GM12878 (cell line): Measurements from ENCODE around the gene SARS2. TPM values are rescaled to one million over a fixed set of nuclear protein-coding genes. Genes with fewer than 3 reads are reported as not detected.

Experiments
- ATAC-seq: fragments of 200-7000 bp; cut with Tn5 transposase; 3 replicates; pipeline ENCODE4 v1.9.1; 2020; ENCODE audit warnings: mild to moderate bottlenecking, moderate library complexity
- BruUV-seq: library from RNA; stranded (reverse); fragments of 400-500 nt; replicated peaks from 2 replicates; lab custom pipeline; 2021; lab: Mats Ljungman, UMichigan
- CTCF ChIA-PET: fragments of 300-600 bp; sonication (Branson Sonifier 250); formaldehyde crosslinking; extraction: SDS; loops from one replicate; lab custom pipeline; 2021; ENCODE audit warnings: inconsistent platforms; lab: Yijun Ruan, JAX
- POLR2A ChIA-PET: fragments of 350-600 bp; formaldehyde crosslinking; extraction: SDS; loops from one replicate; lab custom pipeline; 2021; ENCODE audit warnings: inconsistent platforms; lab: Charles Lee
- RAD21 ChIA-PET: fragments of 300-600 bp; sonication (Branson Sonifier 250); formaldehyde crosslinking; loops from one replicate; lab custom pipeline; 2023; ENCODE audit warnings: antibody characterized with exemption; ENCODE audit not compliant: unreplicated experiment; lab: Charles Lee
- SMC1A ChIA-PET: fragments of 300-600 bp; sonication (Branson Sonifier 250); formaldehyde crosslinking; loops from one replicate; lab custom pipeline; 2023; ENCODE audit not compliant: unreplicated experiment, uncharacterized antibody; lab: Charles Lee
- DNase-seq: peaks from one replicate; pipeline ENCODE4 v3.0.0-alpha.2; 2011; ENCODE audit warnings: low read depth, low spot score
- FAIRE-seq: peaks from 3 replicates; lab custom pipeline; 2011; peaks lifted over from hg19 to GRCh38; lab: Jason Lieb, UNC
- H2AFZ ChIP-seq: 2 replicates; pipeline ENCODE4 v1.6.0; 2011; ENCODE audit warnings: low read depth, low read length, control low read depth; ENCODE audit not compliant: control insufficient read depth
- H3K27ac ChIP-seq: 2 replicates; pipeline ENCODE4 v1.5.1; 2011; ENCODE audit warnings: control low read depth; ENCODE audit not compliant: control insufficient read depth, insufficient read depth
- H3K27me3 ChIP-seq, 2 experiments: replicated peaks in 1 of 2; 2 replicates each; pipeline versions ENCODE4 v1.6.0 to v1.6.1; 2011; ENCODE audit warnings: low read length in 1 of 2; ENCODE audit not compliant: control insufficient read depth in 2 of 2, insufficient read depth in 2 of 2
- H3K36me3 ChIP-seq, 2 experiments: 2 replicates each; pipeline ENCODE4 v1.5.1; 2011; ENCODE audit warnings: low read length in 1 of 2; ENCODE audit not compliant: control insufficient read depth in 2 of 2, insufficient read depth in 2 of 2
- H3K4me1 ChIP-seq: 2 replicates; pipeline ENCODE4 v1.6.1; 2011; ENCODE audit warnings: mild to moderate bottlenecking, low read length, moderate library complexity, mixed read lengths; ENCODE audit not compliant: control insufficient read depth, insufficient read depth
- H3K4me2 ChIP-seq: 2 replicates; pipeline ENCODE4 v1.6.0; 2011; ENCODE audit warnings: control low read depth; ENCODE audit not compliant: control insufficient read depth, insufficient read depth
- H3K4me3 ChIP-seq: fragments of 200-600 bp; sonication (generic); 2 replicates; pipeline ENCODE4 v1.5.1; 2016
- H3K79me2 ChIP-seq: 2 replicates; pipeline ENCODE4 v1.6.0; 2011; ENCODE audit warnings: low read length; ENCODE audit not compliant: control insufficient read depth, insufficient read depth
- H3K9ac ChIP-seq: 2 replicates; pipeline ENCODE4 v1.8.0; 2011; ENCODE audit warnings: low read length, control low read depth, mixed read lengths; ENCODE audit not compliant: control insufficient read depth, insufficient read depth
- H3K9me3 ChIP-seq: replicated peaks from 3 replicates; pipeline ENCODE4 v1.5.1; 2011; ENCODE audit warnings: mild to moderate bottlenecking, low read length; ENCODE audit not compliant: control insufficient read depth, insufficient read depth
- H4K20me1 ChIP-seq: 2 replicates; pipeline ENCODE4 v1.6.0; 2011; ENCODE audit not compliant: control insufficient read depth, insufficient read depth
- ASH2L ChIP-seq: fragments of 300-600, 200-600 bp; sonication (generic); IDR thresholded peaks from 2 replicates; pipeline ENCODE4 v1.6.1; 2017; ENCODE audit warnings: low read depth, mild to moderate bottlenecking, borderline replicate concordance
- ATF2 ChIP-seq: IDR thresholded peaks from 2 replicates; pipeline ENCODE4 v1.6.1; 2012; ENCODE audit warnings: low read length, inconsistent platforms
- BCL11A ChIP-seq: IDR thresholded peaks from 2 replicates; pipeline ENCODE4 v1.6.1; 2011; ENCODE audit warnings: low read depth, low read length
- E2F4 ChIP-seq: IDR thresholded peaks from 2 replicates; pipeline ENCODE4 v1.6.1; 2012; ENCODE audit warnings: low read depth, low read length, improper control_type of control experiment
- EZH2 ChIP-seq: IDR thresholded peaks from 2 replicates; pipeline ENCODE4 v1.6.1; 2012; ENCODE audit warnings: low read depth, mild to moderate bottlenecking, control low read depth, inconsistent platforms, low read length, borderline replicate concordance; ENCODE audit not compliant: control insufficient read depth
- IRF3 ChIP-seq: fragments of 450-650 bp; IDR thresholded peaks from 2 replicates; pipeline ENCODE4 v1.6.1; 2014; ENCODE audit warnings: mild to moderate bottlenecking
- MXI1 ChIP-seq: fragments of 150-350 bp; IDR thresholded peaks from 2 replicates; pipeline ENCODE4 v1.6.1; 2011; ENCODE audit warnings: low read depth, mild to moderate bottlenecking, inconsistent platforms, low read length, improper control_type of control experiment
- SKIL ChIP-seq: fragments of 450-650 bp; IDR thresholded peaks from 2 replicates; pipeline ENCODE4 v1.6.1; 2017; ENCODE audit warnings: mild to moderate bottlenecking, low read depth, inconsistent platforms; ENCODE audit not compliant: poor library complexity, severe bottlenecking
- WGBS: methylation state at CpG from one replicate; pipeline ENCODE4 v1.1.6; 2016; ENCODE audit warnings: low lambda C conversion rate; ENCODE audit not compliant: insufficient replicate concordance, insufficient coverage; ENCODE audit errors: missing lambda C conversion rate; 5-methylcytosine and 5-hydroxymethylcytosine counted together
- in situ Hi-C: fragments of 300-500 bp; cut with MboI; formaldehyde crosslinking; loops from 9 replicates; pipeline ENCODE4 v1.14.3; 2018; ENCODE audit warnings: mixed read lengths
- intact Hi-C: fragments of 100-400 bp; cut with micrococcal nuclease; formaldehyde crosslinking; loops from one replicate; pipeline ENCODE4 v1.14.2; 2022; ENCODE audit not compliant: unreplicated experiment
- polyA plus RNA-seq, 11 experiments: library from polyadenylated mRNA; depleted of rRNA in 4 of 11; unstranded in 6 of 11; stranded (reverse) in 5 of 11; fragments of >200 nt; fragmentation: Nextera tagmentation in 4 of 11; fragmentation: Illumina TruSeq in 1 of 11; extraction: Ambion mirVana in 4 of 11; extraction: Trizol in 1 of 11; gene quantifications; 1 replicate in 1 of 11; 2 replicates in 10 of 11; pipeline versions ENCODE4 v1.2.1 to v1.2.3, GENCODE V29; 2011 to 2016; ENCODE audit warnings: inconsistent platforms in 2 of 11, missing spikeins in 2 of 11, low read depth in 1 of 11
- total RNA-seq, 4 experiments: library from RNA; depleted of rRNA in 3 of 4; stranded (reverse); fragments of >200 nt in 3 of 4; fragmentation: Illumina TruSeq in 1 of 4; extraction: Trizol in 1 of 4; gene quantifications; 2 replicates each; pipeline versions ENCODE4 v1.2.1 to v1.2.3, GENCODE V29; 2013 to 2021

The SARS2 gene
- total and polyA plus RNA-seq, 10 of the 15 experiments (the other 5 are each of a cell fraction or from before 2014, with no cell fraction given), result 2.6 to 50.3 (median 27.5) TPM

GRCh38 chr19:38880882-38881609 lies 49.5 kb downstream of the SARS2 start:
- POLR2A ChIA-PET, result no interaction called here
- SMC1A ChIA-PET, result interaction anchor here (0.6 kb wide), 1 partner anchor 302 kb away, joined by 3 read pairs; no protein-coding TSS in a partner anchor

More at GRCh38 chr19:38880882-38881609, 49.5 kb downstream of the SARS2 start:
- Histone ChIP-seq H3K79me2 (no peaks in the 10 kb centered on the region; the same call in none of the 2 replicates), H3K4me3 (no peak overlapping the region), H3K9ac (no peak overlapping the region), H3K27ac (no peak overlapping the region), H4K20me1 (no peaks in the 10 kb centered on the region), H3K9me3 (no peaks in the 10 kb centered on the region), H3K27me3 (no peaks in the 10 kb centered on the region), H3K4me1 (peaks cover 7% of the 10 kb centered on the region), H3K4me2 (no peak overlapping the region), H2AFZ (no peak overlapping the region), H3K36me3 (no peaks in the 10 kb centered on the region; a peak in 1 of 4 replicates)
- 80% methylated on average over 16 of the region's 19 CpGs for WGBS
- BruUV-seq, result no TSS peak
- CTCF ChIA-PET, result no interaction called here
- ATAC-seq (no peak), DNase-seq (no peak), FAIRE-seq (no peak)
- intact Hi-C loops, result loop anchor here (10.0 kb wide), 2 partner anchors 46 to 96 kb away; partner anchors contain the start of genes ECH1 and LGALS7B
- in situ Hi-C loops, result no loop called here
- RAD21 ChIA-PET, result no interaction called here
- TF ChIP-seq EZH2, result no peak
- TF ChIP-seq ATF2, result no peak
- no peak for TF ChIP-seq MXI1
- no peak for TF ChIP-seq E2F4
- no peak for TF ChIP-seq IRF3
- no peak for TF ChIP-seq SKIL
- TF ChIP-seq BCL11A, result no peak
- TF ChIP-seq ASH2L, result no peak
